ENCODE measurements around the gene LRRC28.

The LRRC28 gene

GRCh38 chr15:99307735-99308134 lies 56.5 kb downstream of the LRRC28 start:
- no peak for DNase-seq

GRCh38 chr15:99310745-99311144 lies 59.5 kb downstream of the LRRC28 start:
- DNase-seq = no peak

DNA sequence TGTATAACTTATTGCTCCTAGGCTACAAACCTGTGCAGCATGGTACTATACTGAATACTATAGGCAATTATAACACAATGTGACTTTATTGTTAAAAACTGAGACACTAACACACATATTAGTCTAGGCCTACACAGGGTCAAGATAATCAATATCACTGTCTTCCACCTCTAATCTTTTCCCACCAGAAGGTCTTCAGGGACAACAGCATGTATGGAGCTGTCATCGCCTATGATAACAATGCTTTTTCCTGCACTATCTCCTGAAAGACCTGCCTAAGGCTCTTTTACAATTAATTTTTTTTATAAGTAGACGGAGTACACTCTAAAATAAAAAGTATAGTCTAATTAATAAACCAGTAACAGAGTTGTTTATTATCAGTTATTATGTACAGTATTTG lies 60.9 kb downstream of the LRRC28 start:
- DNase-seq = no peak

GRCh38 chr15:99312794-99313193 lies 61.5 kb downstream of the LRRC28 start:
- no peak for DNase-seq

GRCh38 chr15:99315636-99316035 lies 64.4 kb downstream of the LRRC28 start:
- no peak for DNase-seq

- DNase-seq = peak; percentile 15
Observed at GRCh38 chr15:99320374-99321215, 69.3 kb downstream of the LRRC28 start.

- no peak for DNase-seq
Observed at GRCh38 chr15:99321468-99321867, 70.2 kb downstream of the LRRC28 start.

GRCh38 chr15:99322643-99323405 lies 71.5 kb downstream of the LRRC28 start:
- DNase-seq = no peak

DNA sequence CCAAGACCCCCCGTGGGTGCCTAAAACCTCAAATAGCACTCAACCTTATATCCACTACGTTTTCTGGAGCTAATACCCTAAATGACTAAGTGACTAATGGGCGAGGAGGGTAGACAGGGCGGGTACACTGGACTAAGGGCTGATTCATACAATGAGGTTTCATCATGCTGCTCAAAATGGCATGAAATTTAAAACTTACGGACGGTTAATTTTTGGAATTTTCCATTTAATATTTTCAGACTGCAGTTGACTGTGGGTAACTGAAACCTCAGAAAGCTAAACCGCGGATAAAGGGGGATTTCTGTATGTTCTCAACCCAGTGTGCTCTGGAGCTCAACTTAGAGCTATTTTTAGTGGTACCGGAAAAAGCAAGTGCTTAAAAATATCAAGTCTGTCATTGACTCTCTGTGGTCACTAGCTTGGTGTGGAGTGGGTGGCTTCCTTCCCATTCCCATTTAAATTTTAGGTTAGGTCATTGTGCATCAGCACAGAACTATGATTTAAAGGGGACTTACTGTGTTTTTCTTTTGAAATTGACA lies 72.9 kb downstream of the LRRC28 start:
- no peak for DNase-seq

DNA sequence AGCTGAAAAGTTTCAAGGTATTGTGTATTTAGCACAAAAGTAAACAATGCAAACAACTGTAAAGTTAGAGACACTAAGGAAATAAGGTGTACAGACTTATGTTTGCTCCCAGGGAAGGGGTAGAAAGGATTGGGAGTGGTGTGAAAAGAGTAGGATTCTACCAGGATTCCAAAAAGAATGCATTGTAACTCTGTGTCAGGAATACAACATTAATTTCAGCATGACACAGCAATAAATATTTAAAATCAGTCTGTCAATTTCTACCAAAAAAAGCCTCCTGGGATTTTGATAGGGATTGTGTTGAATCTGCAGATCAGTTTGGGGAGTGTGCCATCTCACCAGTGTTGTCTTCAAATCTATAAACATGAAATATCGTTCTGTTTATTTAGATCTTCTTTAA lies 73.4 kb downstream of the LRRC28 start:
- DNase-seq = no peak

- DNase-seq = no peak
Observed at GRCh38 chr15:99326235-99326634, 75.0 kb downstream of the LRRC28 start.

GRCh38 chr15:99328106-99329072 lies 77.1 kb downstream of the LRRC28 start:
- DNase-seq = no peak

DNA sequence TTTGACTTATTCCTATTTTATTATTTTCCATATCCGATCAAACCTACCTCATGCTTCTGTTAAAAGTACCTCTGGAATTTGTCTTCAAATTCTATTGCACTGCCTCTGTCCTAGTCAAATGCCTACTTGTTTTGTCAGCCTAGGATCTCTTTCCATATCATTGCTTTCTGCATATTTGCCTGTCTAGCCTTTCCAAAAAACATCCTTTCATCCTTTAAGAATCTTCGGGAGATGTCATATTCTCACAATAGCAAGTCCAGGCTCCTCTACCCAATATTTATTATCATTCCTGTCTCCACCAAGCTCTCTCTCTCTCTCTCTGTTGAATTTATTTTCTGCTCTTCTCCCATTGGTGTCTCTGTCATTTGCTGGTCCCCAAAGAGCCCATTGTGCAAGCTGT lies 80.1 kb downstream of the LRRC28 start:
- DNase-seq = no peak

- DNase-seq = no peak
Observed at GRCh38 chr15:99333413-99333812, 82.1 kb downstream of the LRRC28 start.

- DNase-seq = no peak
Observed at GRCh38 chr15:99333981-99334380, 82.7 kb downstream of the LRRC28 start.

DNA sequence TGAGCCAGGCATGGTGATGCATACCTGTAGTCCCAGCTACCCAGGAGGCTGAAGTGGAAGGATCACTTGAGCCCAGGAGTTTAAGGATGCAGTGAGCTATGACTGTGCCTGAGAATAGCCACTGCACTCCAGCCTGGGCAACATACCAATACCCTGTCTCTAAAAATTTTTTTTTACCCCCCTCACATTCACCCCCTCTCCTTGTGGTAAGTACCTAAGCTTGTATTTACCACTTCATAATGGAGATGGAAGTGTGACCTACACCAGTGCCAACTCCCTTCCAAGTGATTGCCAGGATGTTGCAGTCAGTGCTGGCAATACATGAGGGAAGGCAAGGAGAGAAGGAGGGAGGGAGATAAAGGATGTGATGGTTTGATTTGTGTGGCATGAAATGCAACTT lies 84.2 kb downstream of the LRRC28 start:
- no peak for DNase-seq

DNA sequence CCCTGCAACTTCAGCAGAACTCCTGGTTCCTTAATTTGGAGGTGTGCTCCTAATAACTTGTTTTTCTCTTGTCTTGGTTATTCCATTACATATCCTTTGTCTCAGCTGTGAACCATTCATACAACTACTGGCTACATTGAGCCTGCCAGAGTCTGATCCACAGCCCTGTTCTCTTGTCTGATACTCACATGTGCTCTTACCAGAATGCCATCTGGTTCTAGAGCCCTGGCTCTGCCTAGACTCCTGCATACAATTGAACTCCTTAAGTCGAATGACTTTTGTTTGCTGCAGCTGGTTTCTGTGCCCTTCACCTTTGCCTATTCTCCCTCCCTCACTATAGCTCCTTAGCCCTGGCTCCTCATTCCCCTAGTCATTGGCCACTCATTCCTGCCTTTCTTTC lies 85.5 kb downstream of the LRRC28 start:
- DNase-seq = no peak

- DNase-seq = no peak
Observed at GRCh38 chr15:99340347-99340746, 89.1 kb downstream of the LRRC28 start.

- no peak for DNase-seq
Observed at GRCh38 chr15:99341786-99342185, 90.5 kb downstream of the LRRC28 start.

- no peak for DNase-seq
Observed at GRCh38 chr15:99343208-99343607, 91.9 kb downstream of the LRRC28 start.

DNA sequence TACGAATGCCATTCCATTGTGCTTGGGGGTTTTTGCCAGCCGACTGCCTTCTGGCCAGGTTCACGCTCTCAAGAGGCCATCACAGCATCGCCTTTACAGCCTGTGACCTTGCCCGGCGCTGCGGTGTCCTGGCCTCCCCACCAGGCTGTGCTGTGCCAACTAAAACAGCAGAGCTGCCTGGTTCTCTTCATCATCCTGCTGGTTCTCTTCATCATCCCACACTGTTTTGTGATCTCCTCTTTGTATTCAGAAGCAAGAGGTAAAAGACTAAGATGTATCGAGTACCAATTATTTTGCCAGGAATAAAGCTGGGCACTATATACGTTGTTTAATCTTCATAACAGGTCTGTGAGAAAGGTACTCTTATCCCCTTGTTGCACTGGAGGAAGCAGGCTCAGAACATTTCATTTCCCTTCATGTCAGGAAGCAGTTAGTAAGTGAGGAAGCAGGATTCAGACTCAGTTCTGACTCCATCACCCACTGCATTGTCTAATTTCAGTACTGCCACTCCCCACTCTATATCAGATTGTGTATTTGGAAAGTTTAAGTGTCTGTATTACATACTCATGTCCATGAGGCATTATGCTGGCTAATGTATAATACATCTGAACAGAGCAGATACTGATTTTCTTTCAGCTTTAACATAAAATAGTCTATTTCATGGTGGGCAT lies 92.7 kb downstream of the LRRC28 start:
- peak; percentile 5 for DNase-seq

GRCh38 chr15:99344639-99345038 lies 93.4 kb downstream of the LRRC28 start:
- no peak for DNase-seq

Measured in NCI-H1105 treated with DMSO at 0.1 percent for 48 hours (cell line).